ENCODE results near the gene DUS2.
"Not testable (repeated sequence)": the region's sequence is repeated elsewhere in the genome, so short reads cannot be mapped to it uniquely, and the experiment has no call there.

GRCh38 chr16:68030108-68030507, 7.0 kb downstream of the DUS2 start:
- TF ChIP-seq, protein P1, sequence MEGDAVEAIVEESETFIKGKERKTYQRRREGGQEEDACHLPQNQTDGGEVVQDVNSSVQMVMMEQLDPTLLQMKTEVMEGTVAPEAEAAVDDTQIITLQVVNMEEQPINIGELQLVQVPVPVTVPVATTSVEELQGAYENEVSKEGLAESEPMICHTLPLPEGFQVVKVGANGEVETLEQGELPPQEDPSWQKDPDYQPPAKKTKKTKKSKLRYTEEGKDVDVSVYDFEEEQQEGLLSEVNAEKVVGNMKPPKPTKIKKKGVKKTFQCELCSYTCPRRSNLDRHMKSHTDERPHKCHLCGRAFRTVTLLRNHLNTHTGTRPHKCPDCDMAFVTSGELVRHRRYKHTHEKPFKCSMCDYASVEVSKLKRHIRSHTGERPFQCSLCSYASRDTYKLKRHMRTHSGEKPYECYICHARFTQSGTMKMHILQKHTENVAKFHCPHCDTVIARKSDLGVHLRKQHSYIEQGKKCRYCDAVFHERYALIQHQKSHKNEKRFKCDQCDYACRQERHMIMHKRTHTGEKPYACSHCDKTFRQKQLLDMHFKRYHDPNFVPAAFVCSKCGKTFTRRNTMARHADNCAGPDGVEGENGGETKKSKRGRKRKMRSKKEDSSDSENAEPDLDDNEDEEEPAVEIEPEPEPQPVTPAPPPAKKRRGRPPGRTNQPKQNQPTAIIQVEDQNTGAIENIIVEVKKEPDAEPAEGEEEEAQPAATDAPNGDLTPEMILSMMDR (conservative IDR thresholded peaks at IDR 0.05; ENCODE audit: low read length) = not testable (repeated sequence)
- not testable (repeated sequence) for TF ChIP-seq EZH2phosphoT487 (IDR thresholded peaks at IDR 0.05; ENCODE audit: borderline replicate concordance, low read depth, low read length)

Measured in OCI-LY7 (cell line).